Measurements from ENCODE around the gene PEPD.
"Not testable (repeated sequence)": the region's sequence is repeated elsewhere in the genome, so short reads cannot be mapped to it uniquely, and the experiment has no call there.

The PEPD gene

GRCh38 chr19:33497778-33498175, 23.8 kb downstream of the PEPD start:
- no peak for DNase-seq (ENCODE audit: low read depth)

- DNase-seq (ENCODE audit: low read depth), result no peak
Observed at GRCh38 chr19:33497131-33497777, 24.3 kb downstream of the PEPD start.

GRCh38 chr19:33496038-33496895, 25.3 kb downstream of the PEPD start:
- DNase-seq (ENCODE audit: low read depth), result no peak

GRCh38 chr19:33493401-33494275, 28.0 kb downstream of the PEPD start:
- DNase-seq (ENCODE audit: low read depth), result no peak

- no peak for DNase-seq (ENCODE audit: low read depth)
Observed at GRCh38 chr19:33492951-33493350, 28.6 kb downstream of the PEPD start.

GRCh38 chr19:33492090-33492489, 29.5 kb downstream of the PEPD start:
- DNase-seq (ENCODE audit: low read depth), result no peak

GRCh38 chr19:33490596-33490995, 31.0 kb downstream of the PEPD start:
- not testable (repeated sequence) for DNase-seq (ENCODE audit: low read depth)

GRCh38 chr19:33490041-33490451, 31.5 kb downstream of the PEPD start:
- DNase-seq (ENCODE audit: low read depth), result no peak

GRCh38 chr19:33488826-33489225, 32.8 kb downstream of the PEPD start:
- DNase-seq (ENCODE audit: low read depth), result no peak

GRCh38 chr19:33487901-33488800, 33.4 kb downstream of the PEPD start:
- DNase-seq (ENCODE audit: low read depth), result no peak

- DNase-seq (ENCODE audit: low read depth), result no peak
Observed at GRCh38 chr19:33486936-33487811, 34.4 kb downstream of the PEPD start.

- DNase-seq (ENCODE audit: low read depth), result no peak
Observed at GRCh38 chr19:33486407-33486806, 35.2 kb downstream of the PEPD start.

- DNase-seq (ENCODE audit: low read depth), result no peak
Observed at GRCh38 chr19:33484226-33484774, 37.3 kb downstream of the PEPD start.

- DNase-seq (ENCODE audit: low read depth), result no peak
Observed at GRCh38 chr19:33482476-33482875, 39.1 kb downstream of the PEPD start.

GRCh38 chr19:33481863-33482262, 39.7 kb downstream of the PEPD start:
- DNase-seq (ENCODE audit: low read depth), result no peak

- not testable (repeated sequence) for DNase-seq (ENCODE audit: low read depth)
Observed at GRCh38 chr19:33479570-33479969, 42.0 kb downstream of the PEPD start.

GRCh38 chr19:33477781-33478180, 43.8 kb downstream of the PEPD start:
- DNase-seq (ENCODE audit: low read depth), result no peak

GRCh38 chr19:33476151-33476707, 45.4 kb downstream of the PEPD start:
- DNase-seq (ENCODE audit: low read depth), result no peak

GRCh38 chr19:33473653-33474305, 47.8 kb downstream of the PEPD start:
- no peak for DNase-seq (ENCODE audit: low read depth)

Data from fibroblast of the conjunctiva (primary cell).